SK-N-SH treated with all-trans-retinoic acid at 6 μM for 48 hours (cell line): ENCODE data around the gene ZNF32.

Experiments used
- ATAC-seq: fragments of 200-7000 bp; cut with Tn5 transposase; 3 replicates; pipeline ENCODE4 v1.9.1; 2020; ENCODE audit warnings: mild to moderate bottlenecking, moderate library complexity
- ARNTL ChIP-seq: fragments of 450-650 bp; formaldehyde crosslinking; IDR thresholded peaks from 2 replicates; pipeline ENCODE4 v1.5.0; 2020; ENCODE audit warnings: low read depth, mild to moderate bottlenecking, moderate library complexity, borderline replicate concordance
- BACH2 ChIP-seq: fragments of 250-450 bp; sonication (Bioruptor Pico); IDR thresholded peaks from 2 replicates; pipeline ENCODE4 v1.9.0; 2021; ENCODE audit warnings: mild to moderate bottlenecking, borderline replicate concordance
- CSDC2 ChIP-seq: fragments of 250-450 bp; sonication (Bioruptor Pico); IDR thresholded peaks from 2 replicates; pipeline ENCODE4 v1.5.0; 2020; ENCODE audit warnings: mild to moderate bottlenecking, moderate library complexity
- ESRRG ChIP-seq: fragments of 250-450 bp; sonication (Bioruptor Pico); IDR thresholded peaks from 2 replicates; pipeline ENCODE4 v1.6.1; 2021; ENCODE audit warnings: mild to moderate bottlenecking
- GLIS3 ChIP-seq: fragments of 250-450 bp; sonication (Bioruptor Pico); IDR thresholded peaks from 2 replicates; pipeline ENCODE4 v1.5.0; 2020; ENCODE audit warnings: mild to moderate bottlenecking, moderate library complexity
- ISL1 ChIP-seq: fragments of 250-450 bp; sonication (Bioruptor Pico); IDR thresholded peaks from 2 replicates; pipeline ENCODE4 v2.1.2; 2022; ENCODE audit warnings: mild to moderate bottlenecking, moderate library complexity
- OSR1 ChIP-seq: fragments of 250-450 bp; sonication (Bioruptor Pico); IDR thresholded peaks from 2 replicates; pipeline ENCODE4 v1.8.0; 2022; ENCODE audit warnings: moderate library complexity, mild to moderate bottlenecking, inconsistent platforms
- RARB ChIP-seq: fragments of 250-450 bp; sonication (Bioruptor Pico); IDR thresholded peaks from 2 replicates; pipeline ENCODE4 v1.8.0; 2021; ENCODE audit warnings: mild to moderate bottlenecking, moderate library complexity
- SNAI2 ChIP-seq: fragments of 250-450 bp; sonication (Bioruptor Pico); IDR thresholded peaks from 2 replicates; pipeline ENCODE4 v1.5.0; 2020; ENCODE audit warnings: mild to moderate bottlenecking, moderate library complexity
- TCF4 ChIP-seq: fragments of 250-450 bp; sonication (Bioruptor Pico); IDR thresholded peaks from 2 replicates; pipeline ENCODE4 v1.8.0; 2021; ENCODE audit warnings: mild to moderate bottlenecking, moderate library complexity, borderline replicate concordance
- TOX ChIP-seq: fragments of 250-450 bp; sonication (Bioruptor Pico); IDR thresholded peaks from 2 replicates; pipeline ENCODE4 v1.8.0; 2021; ENCODE audit warnings: mild to moderate bottlenecking, moderate library complexity, borderline replicate concordance
- ZC3H10 ChIP-seq: fragments of 250-450 bp; sonication (Bioruptor Pico); IDR thresholded peaks from 2 replicates; pipeline ENCODE4 v1.5.1; 2021; ENCODE audit warnings: mild to moderate bottlenecking, moderate library complexity
- ZFP3 ChIP-seq: fragments of 250-450 bp; sonication (Bioruptor Pico); IDR thresholded peaks from 2 replicates; pipeline ENCODE4 v1.5.0; 2020; ENCODE audit warnings: mild to moderate bottlenecking, moderate library complexity
- ZFP30 ChIP-seq: fragments of 450-650 bp; formaldehyde crosslinking; IDR thresholded peaks from 2 replicates; pipeline ENCODE4 v1.5.0; 2022; ENCODE audit warnings: mild to moderate bottlenecking, moderate library complexity
- ZNF565 ChIP-seq: fragments of 450-650 bp; formaldehyde crosslinking; conservative IDR thresholded peaks from 2 replicates; pipeline ENCODE4 v1.5.0; 2020; ENCODE audit warnings: low read depth, mild to moderate bottlenecking, moderate library complexity
- ZNF70 ChIP-seq: fragments of 450-650 bp; formaldehyde crosslinking; IDR thresholded peaks from 2 replicates; pipeline ENCODE4 v1.5.0; 2020; ENCODE audit warnings: mild to moderate bottlenecking, moderate library complexity
- ZNF8 ChIP-seq: fragments of 450-650 bp; formaldehyde crosslinking; IDR thresholded peaks from 2 replicates; pipeline ENCODE4 v1.5.0; 2020; ENCODE audit warnings: mild to moderate bottlenecking, moderate library complexity
- TF ChIP-seq, protein P1 (sequence below): fragments of 250-450 bp; sonication (Bioruptor Pico); IDR thresholded peaks from 2 replicates; pipeline ENCODE4 v1.5.0; 2020; ENCODE audit warnings: mild to moderate bottlenecking, moderate library complexity
- TF ChIP-seq, protein P2 (sequence below): fragments of 250-450 bp; sonication (Bioruptor Pico); IDR thresholded peaks from 2 replicates; pipeline ENCODE4 v1.5.1; 2020; ENCODE audit warnings: low read depth, mild to moderate bottlenecking, moderate library complexity
- TF ChIP-seq, protein P3 (sequence below): fragments of 250-450 bp; sonication (Bioruptor Pico); IDR thresholded peaks from 2 replicates; pipeline ENCODE4 v1.8.0; 2021; ENCODE audit warnings: low read depth, mild to moderate bottlenecking, moderate library complexity, borderline replicate concordance

ZNF32 gene

DNA sequence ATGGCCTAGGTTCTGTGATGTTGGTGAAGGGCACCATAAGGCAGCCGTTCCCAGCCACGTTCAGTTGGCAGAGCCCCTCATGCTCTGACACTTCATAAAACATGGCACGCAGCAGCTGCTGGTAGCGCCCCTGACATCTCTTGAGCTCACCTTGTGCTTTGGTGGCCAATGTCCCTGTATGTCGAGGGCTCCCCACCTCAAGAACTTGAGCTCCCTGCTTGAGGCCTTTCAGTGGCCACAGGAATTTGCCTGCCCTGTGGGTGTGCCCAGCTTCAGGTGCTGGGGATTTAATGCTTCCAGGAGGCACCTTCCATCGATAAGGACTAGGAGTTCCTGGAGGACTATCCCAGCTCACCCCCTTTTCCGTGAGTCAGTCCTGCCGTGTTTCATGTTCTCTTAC, 9.5 kb upstream of the ZNF32 start:
- ATAC-seq = no peak
- no peak for TF ChIP-seq TOX (CRISPR knock-in tag)
- TF ChIP-seq, protein P1, sequence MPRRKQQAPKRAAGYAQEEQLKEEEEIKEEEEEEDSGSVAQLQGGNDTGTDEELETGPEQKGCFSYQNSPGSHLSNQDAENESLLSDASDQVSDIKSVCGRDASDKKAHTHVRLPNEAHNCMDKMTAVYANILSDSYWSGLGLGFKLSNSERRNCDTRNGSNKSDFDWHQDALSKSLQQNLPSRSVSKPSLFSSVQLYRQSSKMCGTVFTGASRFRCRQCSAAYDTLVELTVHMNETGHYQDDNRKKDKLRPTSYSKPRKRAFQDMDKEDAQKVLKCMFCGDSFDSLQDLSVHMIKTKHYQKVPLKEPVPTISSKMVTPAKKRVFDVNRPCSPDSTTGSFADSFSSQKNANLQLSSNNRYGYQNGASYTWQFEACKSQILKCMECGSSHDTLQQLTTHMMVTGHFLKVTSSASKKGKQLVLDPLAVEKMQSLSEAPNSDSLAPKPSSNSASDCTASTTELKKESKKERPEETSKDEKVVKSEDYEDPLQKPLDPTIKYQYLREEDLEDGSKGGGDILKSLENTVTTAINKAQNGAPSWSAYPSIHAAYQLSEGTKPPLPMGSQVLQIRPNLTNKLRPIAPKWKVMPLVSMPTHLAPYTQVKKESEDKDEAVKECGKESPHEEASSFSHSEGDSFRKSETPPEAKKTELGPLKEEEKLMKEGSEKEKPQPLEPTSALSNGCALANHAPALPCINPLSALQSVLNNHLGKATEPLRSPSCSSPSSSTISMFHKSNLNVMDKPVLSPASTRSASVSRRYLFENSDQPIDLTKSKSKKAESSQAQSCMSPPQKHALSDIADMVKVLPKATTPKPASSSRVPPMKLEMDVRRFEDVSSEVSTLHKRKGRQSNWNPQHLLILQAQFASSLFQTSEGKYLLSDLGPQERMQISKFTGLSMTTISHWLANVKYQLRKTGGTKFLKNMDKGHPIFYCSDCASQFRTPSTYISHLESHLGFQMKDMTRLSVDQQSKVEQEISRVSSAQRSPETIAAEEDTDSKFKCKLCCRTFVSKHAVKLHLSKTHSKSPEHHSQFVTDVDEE (CRISPR knock-in tag) = no peak
- TF ChIP-seq ZNF70 = no peak
- TF ChIP-seq, protein P2, sequence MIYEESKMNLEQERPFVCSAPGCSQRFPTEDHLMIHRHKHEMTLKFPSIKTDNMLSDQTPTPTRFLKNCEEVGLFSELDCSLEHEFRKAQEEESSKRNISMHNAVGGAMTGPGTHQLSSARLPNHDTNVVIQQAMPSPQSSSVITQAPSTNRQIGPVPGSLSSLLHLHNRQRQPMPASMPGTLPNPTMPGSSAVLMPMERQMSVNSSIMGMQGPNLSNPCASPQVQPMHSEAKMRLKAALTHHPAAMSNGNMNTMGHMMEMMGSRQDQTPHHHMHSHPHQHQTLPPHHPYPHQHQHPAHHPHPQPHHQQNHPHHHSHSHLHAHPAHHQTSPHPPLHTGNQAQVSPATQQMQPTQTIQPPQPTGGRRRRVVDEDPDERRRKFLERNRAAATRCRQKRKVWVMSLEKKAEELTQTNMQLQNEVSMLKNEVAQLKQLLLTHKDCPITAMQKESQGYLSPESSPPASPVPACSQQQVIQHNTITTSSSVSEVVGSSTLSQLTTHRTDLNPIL (CRISPR knock-in tag) = no peak
- TF ChIP-seq ZC3H10 (CRISPR knock-in tag) = no peak
- no peak for TF ChIP-seq ESRRG (CRISPR knock-in tag)
- TF ChIP-seq OSR1 = no peak
- TF ChIP-seq ARNTL = no peak
- TF ChIP-seq ZNF8 (CRISPR knock-in tag) = no peak
- TF ChIP-seq ZFP30 (CRISPR knock-in tag) = no peak
- TF ChIP-seq SNAI2 (CRISPR knock-in tag) = no peak
- no peak for TF ChIP-seq TCF4 (CRISPR knock-in tag)
- TF ChIP-seq ZFP3 = no peak
- no peak for TF ChIP-seq GLIS3 (CRISPR knock-in tag)

DNA sequence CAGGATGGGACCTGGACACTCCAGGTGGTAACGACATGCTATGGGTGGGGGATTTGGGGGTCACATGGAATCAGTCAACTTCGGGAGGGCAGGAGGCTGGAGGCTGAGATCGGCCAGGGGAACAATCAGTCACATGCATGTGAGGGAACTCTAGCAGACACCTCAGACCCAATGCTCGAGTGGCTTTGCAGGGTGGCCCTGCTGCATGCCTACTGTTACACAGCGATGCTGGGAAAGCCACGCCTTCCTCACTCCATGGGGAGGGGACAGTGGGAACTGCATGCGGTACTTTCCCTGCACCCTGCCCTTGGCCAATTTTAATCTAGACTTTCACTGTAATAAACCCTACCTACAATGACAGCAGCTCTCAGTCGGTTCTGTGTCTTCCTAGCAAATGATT, 6.6 kb upstream of the ZNF32 start:
- ATAC-seq = no peak
- no peak for TF ChIP-seq ISL1 (CRISPR knock-in tag)
- TF ChIP-seq BACH2 (CRISPR knock-in tag) = no peak
- no peak for TF ChIP-seq ARNTL
- TF ChIP-seq, protein P1 (CRISPR knock-in tag) = no peak
- TF ChIP-seq, protein P2 (CRISPR knock-in tag) = no peak
- no peak for TF ChIP-seq CSDC2 (CRISPR knock-in tag)

DNA sequence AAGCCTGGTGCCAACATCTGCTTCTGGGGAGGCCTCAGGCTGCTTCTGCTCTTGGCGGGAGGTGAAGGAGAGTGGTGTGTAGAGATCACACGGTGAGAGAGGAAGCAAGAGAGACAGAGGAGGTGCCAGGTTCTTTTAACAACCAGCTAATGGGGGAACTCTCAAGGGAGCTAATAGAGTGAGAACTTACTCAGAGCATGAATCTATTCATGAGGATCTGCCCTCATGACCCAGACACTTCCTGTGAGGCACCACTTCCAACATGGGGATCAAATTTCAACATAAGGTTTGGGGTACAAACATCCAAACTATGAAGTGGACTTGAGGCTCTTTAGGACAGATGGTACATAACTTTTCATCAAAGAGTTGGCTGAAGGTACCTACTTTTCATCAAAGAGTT, 5.1 kb upstream of the ZNF32 start:
- TF ChIP-seq RARB (CRISPR knock-in tag) (no peak), ISL1 (CRISPR knock-in tag) (no peak), ZNF8 (CRISPR knock-in tag) (no peak), BACH2 (CRISPR knock-in tag) (no peak), CSDC2 (CRISPR knock-in tag) (no peak), TOX (CRISPR knock-in tag) (no peak), ZFP3 (no peak), ZNF565 (CRISPR knock-in tag) (no peak)
- TF ChIP-seq, protein P2 (CRISPR knock-in tag) = no peak
- TF ChIP-seq, protein P1 (CRISPR knock-in tag) = no peak
- TF ChIP-seq, protein P3, sequence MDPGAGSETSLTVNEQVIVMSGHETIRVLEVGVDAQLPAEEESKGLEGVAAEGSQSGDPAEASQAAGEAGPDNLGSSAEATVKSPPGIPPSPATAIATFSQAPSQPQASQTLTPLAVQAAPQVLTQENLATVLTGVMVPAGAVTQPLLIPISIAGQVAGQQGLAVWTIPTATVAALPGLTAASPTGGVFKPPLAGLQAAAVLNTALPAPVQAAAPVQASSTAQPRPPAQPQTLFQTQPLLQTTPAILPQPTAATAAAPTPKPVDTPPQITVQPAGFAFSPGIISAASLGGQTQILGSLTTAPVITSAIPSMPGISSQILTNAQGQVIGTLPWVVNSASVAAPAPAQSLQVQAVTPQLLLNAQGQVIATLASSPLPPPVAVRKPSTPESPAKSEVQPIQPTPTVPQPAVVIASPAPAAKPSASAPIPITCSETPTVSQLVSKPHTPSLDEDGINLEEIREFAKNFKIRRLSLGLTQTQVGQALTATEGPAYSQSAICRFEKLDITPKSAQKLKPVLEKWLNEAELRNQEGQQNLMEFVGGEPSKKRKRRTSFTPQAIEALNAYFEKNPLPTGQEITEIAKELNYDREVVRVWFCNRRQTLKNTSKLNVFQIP (CRISPR knock-in tag) = no peak
- TF ChIP-seq, all 23 proteins: peak for 0
- ATAC-seq = no peak
